ENCODE data around the gene STAC2.

STAC2 gene

DNA sequence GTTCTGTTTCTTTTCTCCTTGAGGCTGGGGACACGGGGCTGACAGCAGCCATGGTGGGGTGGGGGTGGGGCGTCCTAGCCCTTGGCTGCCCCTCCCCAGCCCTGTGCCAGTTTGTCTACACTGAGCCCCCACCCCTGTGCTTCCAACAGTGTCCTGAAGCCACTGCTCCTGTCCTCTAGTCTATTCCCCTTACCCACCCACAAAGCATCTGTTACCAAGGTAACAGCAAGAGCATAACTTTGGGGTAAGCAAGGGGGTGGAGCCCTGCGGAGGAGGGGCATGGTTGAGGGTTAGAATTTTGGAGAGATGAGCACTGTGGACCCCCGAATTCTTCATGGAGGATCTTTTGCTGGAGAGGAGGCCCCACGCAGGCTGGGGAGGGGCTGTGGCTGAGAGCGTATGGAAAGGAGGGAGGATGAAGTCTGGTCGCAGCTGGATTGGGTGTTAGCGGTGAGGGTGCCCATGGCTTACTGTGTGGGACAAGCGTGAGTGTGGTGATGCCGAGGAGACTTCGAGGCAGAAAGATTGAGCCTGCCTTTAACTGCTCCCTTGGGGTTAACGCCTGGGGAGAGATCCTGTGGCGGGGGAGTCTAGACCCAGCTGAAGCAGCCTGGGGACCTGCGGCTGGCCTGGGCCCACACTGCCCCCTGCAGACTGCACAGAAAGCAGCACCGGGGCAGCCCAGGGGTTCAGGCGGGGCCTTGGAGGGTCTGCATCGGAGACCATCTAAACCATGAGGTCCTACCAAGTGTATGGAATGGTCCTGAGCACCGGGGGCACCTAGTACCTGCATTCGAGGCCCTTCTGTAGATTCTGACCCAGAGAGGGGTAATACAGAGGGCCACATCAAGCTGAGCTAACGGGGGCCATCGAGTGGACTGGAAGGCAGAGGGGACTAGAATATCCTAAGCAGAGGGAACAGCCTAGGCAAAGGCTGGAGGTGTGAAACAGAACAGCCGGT is 6.1 kb upstream of the STAC2 start:
- DNase-seq: peak; percentile 55

DNA sequence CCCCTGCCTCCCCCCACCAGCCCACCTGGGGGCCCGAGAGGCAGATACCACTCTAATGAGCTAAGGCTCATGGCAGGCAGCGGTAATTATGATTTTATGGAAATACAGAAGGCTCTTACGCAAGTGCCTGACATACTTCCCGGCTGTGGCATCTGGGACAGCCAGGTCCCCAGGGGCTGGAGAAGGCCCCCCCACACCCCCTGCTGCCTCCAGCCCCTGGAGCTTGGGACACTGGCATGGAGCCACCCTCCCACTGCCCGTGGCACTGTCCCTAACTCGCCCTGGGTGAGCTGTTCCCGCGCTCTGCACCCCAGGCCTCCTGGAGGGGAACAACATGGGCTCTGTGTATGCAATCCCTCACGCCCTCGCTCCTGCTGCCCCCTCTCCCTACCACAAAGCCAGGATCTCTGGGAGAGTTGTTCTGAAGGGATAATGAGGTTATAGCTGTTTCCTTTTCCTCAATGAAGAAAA is 5.4 kb upstream of the STAC2 start:
- DNase-seq: no peak

DNA sequence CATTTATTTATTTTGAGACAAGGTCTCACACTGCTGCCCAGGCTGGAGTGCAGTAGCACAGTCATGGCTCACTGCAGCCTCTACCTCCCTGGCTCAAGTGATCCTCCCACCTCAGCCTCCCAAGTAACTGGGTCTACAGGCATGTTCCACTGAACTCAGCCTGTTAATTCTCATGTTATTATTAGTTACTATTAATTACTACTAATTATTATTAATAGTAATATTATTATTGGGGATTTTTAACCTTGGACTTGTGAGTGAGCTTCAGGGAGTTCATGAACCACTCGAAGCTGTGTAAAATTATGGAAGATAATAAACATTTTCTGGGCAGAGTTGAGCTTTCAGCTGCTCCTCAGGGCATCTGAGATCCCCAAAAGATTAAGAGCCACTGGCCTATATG is 4.6 kb upstream of the STAC2 start:
- no peak for DNase-seq

DNA sequence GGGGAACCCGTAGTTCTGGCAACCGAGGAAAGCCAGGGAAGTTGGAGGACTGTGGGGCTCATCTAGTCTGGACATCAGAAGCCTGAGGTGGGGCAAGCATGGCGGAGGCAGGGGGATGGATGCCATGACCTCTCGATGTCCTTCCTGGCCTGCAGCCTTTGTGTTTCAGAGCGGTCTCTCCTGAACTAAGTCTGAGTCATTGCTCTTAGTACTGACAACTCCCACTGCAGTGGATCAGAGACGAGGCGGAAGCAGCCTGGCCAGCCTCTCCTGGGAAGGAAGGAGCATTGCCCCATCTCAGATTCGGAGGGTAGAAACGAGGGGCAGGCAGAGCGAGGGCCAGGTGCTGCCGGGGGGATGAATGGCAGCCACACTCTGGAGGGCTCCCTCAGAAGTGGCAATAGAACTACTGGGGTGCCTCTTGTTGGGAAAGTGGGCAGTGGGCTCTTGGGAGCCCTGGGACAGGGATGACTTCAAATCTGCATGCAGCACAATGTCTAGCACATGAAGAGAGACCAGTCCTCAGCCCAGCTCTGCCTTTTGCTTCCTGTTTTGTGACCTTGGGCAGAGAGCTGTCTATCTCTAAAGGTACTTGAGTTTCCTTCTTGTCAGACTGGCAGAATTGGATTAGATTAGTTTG is 3.6 kb upstream of the STAC2 start:
- peak; percentile 50 for DNase-seq

DNA sequence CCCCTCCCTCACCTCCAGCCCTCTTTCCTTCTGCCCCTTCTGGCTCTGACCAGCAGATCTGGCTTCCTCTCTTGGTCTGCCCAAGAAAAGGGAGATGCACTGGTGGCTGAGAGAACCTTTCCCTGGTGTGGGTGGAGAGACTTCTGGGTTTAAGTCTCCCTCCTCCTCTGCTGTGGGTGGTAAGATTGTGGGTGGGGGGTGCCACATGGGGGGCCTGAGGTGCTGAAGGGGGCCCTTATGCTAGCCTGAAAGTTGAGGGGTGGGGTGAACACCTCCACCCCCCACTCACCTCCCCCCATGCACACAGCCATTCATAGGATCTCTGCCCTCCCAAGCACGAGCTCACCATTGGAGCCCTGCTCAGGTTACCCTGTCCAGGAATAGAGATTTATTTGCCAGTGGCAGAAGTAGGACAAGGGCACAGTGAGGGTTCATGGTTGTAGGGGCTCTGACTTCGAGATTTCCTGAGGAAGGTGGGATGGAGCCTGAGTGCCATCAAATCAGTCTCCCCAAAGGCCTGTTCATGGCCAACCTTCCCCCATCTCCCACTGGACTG is 1.7 kb upstream of the STAC2 start:
- DNase-seq: no peak

DNA sequence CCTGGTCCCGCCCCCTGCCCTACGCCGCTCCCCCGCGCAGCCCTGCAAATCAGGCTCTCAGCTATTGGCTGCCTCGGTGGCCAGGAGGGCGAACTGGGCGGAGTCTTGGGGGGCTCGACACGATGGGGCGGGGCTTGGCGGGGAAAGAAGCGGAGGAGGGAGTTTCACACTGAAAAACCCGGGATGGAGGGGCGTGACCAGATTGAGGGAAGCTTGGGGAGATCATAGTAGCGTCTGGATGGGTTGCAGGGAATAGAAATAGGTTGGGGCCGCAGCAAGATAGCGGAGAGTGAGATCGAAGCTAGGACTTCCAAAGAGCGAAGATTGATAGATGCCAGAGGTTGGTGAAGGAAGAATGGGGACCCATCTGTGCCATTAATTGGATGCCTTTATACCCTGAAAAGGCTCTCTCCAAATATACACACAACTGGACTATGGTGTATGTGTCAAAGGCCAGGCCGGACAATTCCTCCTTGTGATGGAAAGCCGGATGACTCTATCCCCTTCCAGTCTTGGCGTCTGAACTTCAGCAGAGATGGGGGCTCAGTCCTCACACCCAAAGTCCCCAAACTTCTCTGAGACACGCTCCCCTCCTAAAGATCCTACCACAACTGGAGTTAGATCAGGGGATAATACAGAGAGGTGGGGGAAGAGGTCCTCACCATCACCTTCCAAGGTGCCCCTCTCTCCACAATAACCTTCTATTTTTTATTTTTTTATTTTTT is 376 bp upstream of the STAC2 start:
- peak; percentile 72 for DNase-seq

DNA sequence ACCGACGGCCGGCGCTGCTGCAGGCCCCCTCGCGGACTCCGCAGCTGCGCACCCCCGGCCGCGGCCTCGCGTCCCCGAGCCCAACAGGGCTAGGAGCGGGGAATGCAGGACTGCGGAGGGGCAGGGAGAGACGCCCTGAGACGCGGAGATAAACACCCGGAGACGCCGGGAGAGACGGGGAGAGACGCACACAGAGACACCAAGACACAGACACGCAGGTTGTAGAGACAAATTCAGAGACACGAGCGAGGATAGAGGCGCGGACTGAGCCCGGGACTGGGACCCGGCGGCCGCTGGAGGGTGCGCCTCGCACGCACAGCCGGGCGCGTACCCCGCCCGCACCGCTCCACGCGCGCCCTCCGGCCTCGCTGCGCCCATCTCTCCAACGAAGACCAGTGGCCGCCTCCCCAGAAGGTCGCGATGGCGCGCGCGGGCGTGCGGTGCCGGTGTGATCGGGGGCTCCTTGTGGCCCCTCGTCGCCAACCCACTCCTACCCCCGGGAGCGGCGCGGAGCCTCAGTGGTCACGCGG is 902 bp downstream of the STAC2 start:
- no peak for DNase-seq

DNA sequence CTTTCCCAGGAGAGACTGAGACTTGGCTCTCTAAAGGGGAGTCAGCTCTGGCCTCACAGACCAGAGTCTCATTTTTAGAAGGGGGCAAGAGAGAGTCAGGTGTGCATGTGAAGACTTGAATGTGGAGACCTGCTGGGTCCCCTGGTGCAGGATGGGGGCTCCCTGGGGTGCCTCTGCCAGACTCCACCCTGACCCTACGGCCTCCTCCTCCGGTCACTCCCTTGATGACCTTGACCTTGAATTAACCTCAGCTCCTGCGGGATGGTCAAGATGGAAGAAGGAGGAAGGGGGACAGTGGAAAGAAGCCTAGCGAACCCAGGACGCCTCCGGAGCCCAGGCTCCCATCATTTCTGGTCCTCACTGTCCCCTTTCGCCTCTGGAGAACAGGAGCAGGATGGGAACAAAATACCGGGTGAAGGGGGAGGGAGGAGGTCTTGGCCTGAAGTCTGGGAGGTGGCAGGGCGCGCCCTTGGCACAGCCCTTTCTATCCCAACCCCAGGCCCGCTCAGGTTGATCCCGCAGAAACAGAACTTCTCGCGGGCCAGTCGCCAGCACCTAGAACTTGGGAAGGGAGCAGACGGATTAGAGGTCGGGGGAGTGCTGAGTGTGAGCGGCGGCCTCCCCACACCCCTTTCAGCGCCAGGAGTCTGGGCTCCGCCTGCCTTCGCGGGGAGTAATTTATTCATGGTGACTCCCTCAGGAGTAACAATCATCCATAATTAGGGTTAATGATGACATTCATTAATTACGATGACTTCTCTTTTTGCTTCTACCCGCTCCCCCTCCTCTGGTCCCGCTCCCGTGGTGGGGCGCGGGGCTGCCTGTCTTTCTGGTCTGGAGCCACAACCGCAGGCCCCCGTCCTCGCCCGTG is 1.6 kb downstream of the STAC2 start:
- no peak for DNase-seq

DNA sequence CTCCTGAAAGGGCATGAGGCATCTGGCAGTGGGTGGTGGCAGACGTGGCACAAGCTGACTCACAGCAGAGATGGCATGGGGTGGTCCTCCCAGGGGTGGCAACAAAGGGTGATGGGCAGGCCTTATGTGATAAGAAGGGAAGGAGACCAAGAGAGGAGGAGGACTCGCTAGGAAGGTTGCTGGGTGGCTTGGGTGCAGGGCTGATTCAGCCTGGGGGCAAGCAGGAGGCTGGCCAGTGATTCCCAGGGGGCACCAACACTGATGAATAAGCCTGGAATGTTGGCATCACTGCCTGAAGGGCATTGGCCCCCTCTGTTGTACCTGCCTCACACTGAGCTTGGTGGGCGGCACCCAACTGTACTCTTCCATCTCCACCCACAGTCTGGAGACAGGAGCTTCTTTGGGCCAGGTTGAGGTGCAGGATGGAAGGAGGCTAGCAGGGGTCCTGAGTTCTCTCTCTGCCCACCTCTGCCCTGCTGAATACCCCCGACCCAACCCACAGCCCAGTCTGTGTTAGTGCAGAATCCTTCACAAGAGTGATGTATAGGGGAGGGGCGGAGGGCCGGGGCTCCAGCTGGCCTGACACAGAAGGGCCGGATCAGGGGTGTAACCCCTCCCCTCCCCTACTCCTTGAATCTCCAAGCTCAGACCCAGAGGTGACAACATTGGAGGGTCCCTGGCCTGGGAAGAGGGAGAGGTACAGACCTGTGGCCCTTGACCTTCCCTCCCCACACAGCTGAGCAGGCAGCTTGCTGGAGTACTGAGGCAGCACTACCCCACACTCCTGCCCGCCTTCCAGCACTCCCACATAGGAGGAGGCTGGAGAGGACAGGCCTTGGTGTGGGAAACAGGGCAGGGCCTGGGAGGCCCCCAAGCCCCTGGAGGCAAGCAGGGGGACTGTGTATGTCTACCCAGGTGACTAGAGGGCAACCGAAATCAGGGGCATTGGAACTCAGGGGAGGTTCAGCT is 2.6 kb downstream of the STAC2 start:
- DNase-seq: no peak

DNA sequence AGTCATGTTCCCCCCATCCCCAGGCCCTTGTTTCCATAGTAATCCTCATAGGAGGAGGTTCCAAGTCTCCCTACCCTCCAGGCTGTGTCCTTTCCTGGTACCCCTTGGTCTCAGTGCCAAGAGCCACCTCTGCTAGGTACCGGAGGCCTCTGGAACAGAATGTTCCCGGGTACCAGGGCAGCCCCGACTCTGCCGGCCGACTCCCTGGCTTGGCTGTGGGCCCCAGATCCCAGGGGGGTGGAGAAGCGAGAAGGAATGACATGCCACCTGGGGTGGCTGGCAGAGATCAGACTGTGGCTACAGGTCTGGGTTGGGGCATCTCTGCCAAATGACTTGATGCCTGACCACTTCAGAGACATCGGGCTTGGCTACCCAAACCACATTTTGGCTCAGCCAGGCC is 3.6 kb downstream of the STAC2 start:
- DNase-seq: no peak

DNA sequence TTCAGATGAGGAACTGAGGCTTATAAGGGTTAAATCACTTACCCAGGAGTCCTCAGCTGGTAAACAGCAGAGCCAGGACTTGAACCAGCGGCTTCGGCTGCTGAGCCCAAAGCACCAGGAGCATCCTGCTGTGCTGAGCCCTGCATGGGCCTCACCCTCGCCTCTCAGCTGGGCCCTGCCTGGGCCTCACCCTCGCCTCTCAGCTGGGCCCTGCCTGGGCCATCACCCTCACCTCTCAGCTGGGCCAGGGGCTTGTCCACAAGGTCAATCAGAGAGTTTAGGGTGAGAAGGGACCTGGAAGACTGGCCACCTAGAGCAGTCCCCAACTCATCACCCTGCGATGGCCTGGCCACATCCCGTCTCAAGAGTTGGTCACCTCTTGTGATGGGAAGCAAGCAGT is 4.2 kb downstream of the STAC2 start:
- no peak for DNase-seq

DNA sequence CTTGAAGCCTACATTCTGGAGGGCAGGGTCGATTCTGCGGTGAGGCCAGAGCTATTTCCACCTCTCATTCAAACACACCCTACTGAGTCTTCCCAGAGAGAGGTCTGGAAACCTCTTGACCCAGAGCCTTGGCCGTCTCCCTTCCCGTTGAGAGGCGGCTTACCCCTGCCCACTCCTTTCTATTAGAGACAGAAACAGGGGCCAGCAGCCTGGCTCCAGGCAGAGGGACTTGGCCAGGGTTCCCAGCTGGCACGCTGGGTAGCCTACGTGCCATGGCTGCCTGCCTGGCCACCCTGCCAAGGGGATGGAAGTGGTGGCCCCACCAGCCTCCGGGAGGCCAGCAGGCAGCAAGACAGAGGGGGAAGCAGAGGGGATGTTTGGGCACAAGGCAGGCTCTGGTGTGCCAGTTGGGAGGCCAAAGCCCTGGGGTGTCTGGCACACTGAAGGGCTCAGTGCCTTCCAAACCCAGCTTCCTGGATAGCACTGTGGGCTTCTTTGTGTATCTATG is 6.0 kb downstream of the STAC2 start:
- DNase-seq: no peak

DNA sequence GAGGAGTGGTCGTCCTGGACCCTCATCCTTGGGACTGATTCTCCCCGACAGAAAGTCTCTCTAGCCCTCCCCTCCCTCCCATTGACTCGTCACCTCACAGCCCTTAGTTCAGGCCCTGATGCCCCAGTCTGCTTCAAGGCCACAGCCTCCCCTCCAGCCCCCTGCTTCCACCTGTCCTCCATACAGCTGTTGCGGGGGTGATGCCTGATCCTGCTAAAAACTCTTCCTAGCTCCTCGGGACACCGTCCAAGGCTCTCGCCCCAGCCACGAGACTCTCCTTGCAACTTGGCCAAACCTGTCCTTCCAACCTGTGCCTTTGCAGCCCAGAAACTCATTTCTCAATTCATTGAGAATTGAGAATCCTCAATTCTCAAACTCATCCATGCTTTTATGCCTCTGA is 6.8 kb downstream of the STAC2 start:
- DNase-seq: no peak

DNA sequence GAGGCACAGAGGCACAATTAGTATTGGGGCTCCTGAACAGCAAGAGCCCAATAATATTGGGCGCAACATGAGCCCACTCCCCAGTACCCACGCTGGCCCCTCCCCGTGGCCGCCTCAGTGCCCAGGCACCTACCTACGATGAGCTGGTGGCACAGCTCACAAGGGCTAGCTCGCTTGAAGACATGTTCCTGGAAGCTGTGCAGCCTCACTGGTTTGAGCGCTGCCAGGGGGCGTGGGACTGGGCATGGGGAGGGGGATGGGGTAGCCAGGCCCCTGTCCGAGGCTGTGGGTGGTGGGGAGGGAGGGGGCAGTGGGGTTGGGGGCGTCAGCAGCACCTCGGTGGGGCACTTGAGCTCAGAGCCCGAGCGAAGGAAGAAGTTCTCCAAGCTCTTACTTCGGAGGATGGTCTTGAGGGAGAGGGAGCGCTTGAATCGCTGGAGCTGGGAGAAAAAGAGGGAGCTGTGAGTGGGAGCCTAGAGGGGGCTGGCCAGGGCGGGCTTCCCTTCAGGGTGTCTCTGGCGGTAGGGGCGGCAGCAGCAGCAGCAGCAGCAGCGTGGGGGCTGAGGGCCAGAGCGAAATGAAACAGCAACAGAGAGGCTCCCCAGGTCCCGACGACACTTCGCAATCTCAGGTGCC is 7.9 kb downstream of the STAC2 start:
- no peak for DNase-seq

DNA sequence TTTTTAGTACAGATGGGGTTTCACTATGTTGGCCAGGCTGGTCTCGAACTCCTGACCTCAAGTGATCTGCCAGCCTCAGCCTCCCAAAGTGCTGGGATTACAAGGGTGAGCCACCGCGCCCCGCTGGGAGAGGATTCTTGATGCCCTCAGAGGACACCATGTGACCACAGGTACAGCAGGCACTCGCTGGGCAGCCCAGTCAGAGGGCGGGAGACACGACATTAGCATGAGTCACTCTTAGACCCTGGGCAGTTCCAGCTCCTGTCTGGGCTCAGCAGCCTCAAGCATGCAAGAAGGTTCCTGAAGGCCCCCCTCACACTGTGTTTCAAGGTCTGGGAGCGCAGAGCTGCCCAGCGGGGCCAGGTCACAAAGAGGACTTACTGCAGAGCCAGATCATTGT is 11.9 kb downstream of the STAC2 start:
- peak; percentile 62 for DNase-seq

DNA sequence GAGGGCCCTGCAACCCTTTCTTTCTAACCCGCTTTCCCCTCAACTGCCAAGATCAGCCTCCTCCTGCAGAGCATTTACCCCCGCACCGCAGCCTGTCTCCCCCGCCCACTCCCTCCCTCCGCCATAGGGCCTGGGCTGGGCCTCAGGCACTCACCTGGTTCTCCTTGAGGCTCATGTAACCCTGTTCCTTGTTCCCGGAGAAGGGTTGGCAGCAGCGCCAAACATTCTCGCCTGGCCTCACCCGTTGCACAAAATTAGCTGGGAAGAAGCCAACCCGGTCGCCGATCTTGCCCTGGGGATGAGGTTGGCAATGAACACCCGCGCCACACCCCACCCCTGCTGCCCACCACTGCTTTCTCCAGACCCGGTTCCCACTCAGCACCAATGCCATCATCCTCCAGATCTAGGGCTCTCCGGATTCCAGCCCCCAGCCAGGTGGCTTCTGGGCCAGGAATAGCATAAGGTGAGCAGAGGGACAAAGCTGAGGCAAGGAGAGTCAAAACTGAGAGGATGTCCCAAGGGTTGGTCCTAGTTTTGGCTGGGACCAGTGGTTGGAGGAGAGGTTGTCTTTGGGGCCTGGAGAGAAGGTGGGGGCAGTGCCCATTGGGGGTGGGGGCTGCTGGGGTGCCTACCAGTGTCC is 12.8 kb downstream of the STAC2 start:
- DNase-seq: no peak

DNA sequence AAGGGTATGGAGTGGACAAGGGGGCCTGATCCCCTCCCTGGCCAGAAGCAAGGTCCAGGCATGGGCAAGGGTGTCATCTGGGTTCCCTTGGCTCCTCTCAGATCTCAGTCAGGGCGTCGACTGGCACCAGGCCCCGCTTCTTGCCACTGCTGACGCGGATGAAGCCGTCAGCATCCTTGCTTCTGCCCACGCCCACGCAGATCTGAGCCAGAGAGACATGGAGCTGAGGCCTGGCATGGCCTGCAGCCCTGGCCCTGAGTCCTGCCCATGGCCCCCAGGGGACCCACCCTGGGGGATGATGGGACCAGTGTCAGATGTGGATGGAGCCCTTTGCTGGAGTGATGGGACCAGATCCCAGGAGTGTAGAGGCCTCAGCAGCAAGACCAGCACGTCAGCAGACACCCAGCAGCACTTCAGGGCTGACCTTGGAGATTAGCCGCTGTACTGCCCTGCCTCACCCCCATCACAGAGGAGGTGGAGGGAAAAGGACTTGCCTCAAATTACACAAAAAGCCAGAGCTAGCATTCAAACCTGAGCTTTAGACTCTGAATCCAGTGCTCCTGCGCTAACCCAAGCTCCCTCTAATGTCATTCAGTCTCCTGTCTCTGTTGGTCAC is 13.4 kb downstream of the STAC2 start:
- DNase-seq: no peak

DNA sequence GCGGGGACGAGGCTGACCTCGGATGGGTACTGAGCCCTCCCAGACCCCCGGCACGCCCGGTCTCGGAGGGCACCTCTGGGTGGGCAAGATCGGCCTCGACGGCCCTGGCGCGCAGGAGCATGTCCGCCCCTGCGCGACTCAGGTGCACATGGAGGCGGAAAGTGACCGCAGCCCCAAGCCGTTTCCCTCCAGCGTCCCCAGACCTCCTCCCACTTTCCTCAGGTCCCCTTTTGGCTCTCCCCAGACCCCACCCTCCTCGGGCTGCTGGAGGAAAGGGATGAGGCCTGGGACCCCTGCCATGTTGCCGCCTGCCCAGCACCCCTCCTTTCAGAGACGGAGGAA is 15.7 kb downstream of the STAC2 start:
- DNase-seq: no peak

Data from EL (cell line).